ENCODE measurements around the gene RAPGEF6. TPM values are rescaled to one million over a fixed set of nuclear protein-coding genes. Genes with fewer than 3 reads are reported as not detected.

Gene RAPGEF6
- total and polyA plus RNA-seq, 2 of the 4 experiments (the other 2 are of a cell fraction), result 5.8 to 18.8 TPM

- CTCF ChIA-PET, result no interaction called here
- H3K27ac ChIP-seq (ENCODE audit: insufficient read depth, low read length), result no peak overlapping the region
- no peak; the same call in 1 of the 2 replicates for ATAC-seq (ENCODE audit: low read depth)
Measured at GRCh38 chr5:131628990-131629389, 6.0 kb downstream of the RAPGEF6 start.

More at GRCh38 chr5:131628990-131629389, 6.0 kb downstream of the RAPGEF6 start:
- Histone ChIP-seq H2BK15ac (ENCODE audit: low read depth, low read length) (no peak overlapping the region), H3K79me1 (ENCODE audit: low read depth in 1 of 2, low read length in 2 of 2) (peaks cover 10 to 69% of the 10 kb centered on the region in 2 experiments), H3K23ac (ENCODE audit: low read depth, low read length) (no peak overlapping the region; the same call in 1 of the 2 replicates), H2AK9ac (replicated peaks; ENCODE audit: low read depth, low read length, poor library complexity) (no peak overlapping the region), H4K20me1 (ENCODE audit: insufficient read depth, low read length) (peaks cover 13% of the 10 kb centered on the region; the same call in 1 of the 2 replicates), H3K9me3 (ENCODE audit: control insufficient read depth, insufficient read depth, low read length) (no peaks in the 10 kb centered on the region), H3K9me1 (ENCODE audit: insufficient read depth, low read length) (peaks cover 3% of the 10 kb centered on the region; the same call in 1 of the 2 replicates), H3K36me3 (ENCODE audit: control insufficient read depth, insufficient read depth, low read length) (no peaks in the 10 kb centered on the region), H3K4me1 (ENCODE audit: control insufficient read depth, insufficient read depth, low read length) (peaks cover 2% of the 10 kb centered on the region; the same call in 1 of the 2 replicates), H4K5ac (ENCODE audit: low read depth, low read length) (no peak overlapping the region), H3K14ac (replicated peaks; ENCODE audit: low read depth, low read length) (no peak overlapping the region), H2AFZ (replicated peaks; ENCODE audit: low read length, poor library complexity) (no peak overlapping the region), H3K18ac (ENCODE audit: low read depth, low read length) (no peak overlapping the region; the same call in 1 of the 2 replicates), H4K91ac (ENCODE audit: insufficient read depth, low read depth, low read length) (no peak overlapping the region), H3K56ac (ENCODE audit: extremely low read depth, insufficient read depth, low read length) (no peak overlapping the region), H4K8ac (ENCODE audit: low read depth in 2 of 2, low read length in 2 of 2) (no peak overlapping the region), H3K4me2 (ENCODE audit: low read depth, low read length) (peak overlapping the region; percentile 60; the same call in 1 of the 2 replicates), H3K9ac (ENCODE audit: low read depth, low read length) (no peak overlapping the region), H2BK120ac (ENCODE audit: low read depth, low read length) (no peak overlapping the region), H2BK5ac (ENCODE audit: low read depth, low read length, poor library complexity, severe bottlenecking) (peak overlapping the region; percentile 5), H3K4me3 (ENCODE audit: insufficient read depth, low read depth, low read length) (no peak overlapping the region), H3K4ac (ENCODE audit: low read depth, low read length) (no peak overlapping the region), H3K27me3 (ENCODE audit: control insufficient read depth, insufficient read depth, low read length) (no peaks in the 10 kb centered on the region), H2BK20ac (ENCODE audit: low read depth, low read length) (no peak overlapping the region), H2AK5ac (ENCODE audit: low read depth, low read length) (no peak overlapping the region)
- POLR2A ChIA-PET (ENCODE audit: unreplicated experiment), result no interaction called here
- WGBS, 2 experiments (ENCODE audit: extremely low coverage in 2 of 2, insufficient read length in 1 of 2), result no CpG with 5 or more reads among the region's 1 CpG
- in situ Hi-C loops (cut with MboI; ENCODE audit: low sequenced_read_pairs), result no loop called here
- intact Hi-C loops (cut with micrococcal nuclease), result no loop called here
- DNase-seq, result peak; percentile 62
- dilution Hi-C loops (cut with HindIII; ENCODE audit: low sequenced_read_pairs, unreplicated experiment), result no loop called here
- BruUV-seq (replicated peaks), result no TSS peak
- no peak for TF ChIP-seq MAFK (IDR thresholded peaks at IDR 0.05; ENCODE audit: low read depth, low read length)
- no peak for TF ChIP-seq RAD21 (IDR thresholded peaks at IDR 0.05; ENCODE audit: low read length)
- TF ChIP-seq POLR2A (IDR thresholded peaks at IDR 0.05; ENCODE audit: low read depth, low read length), result no peak
- TF ChIP-seq RCOR1 (IDR thresholded peaks at IDR 0.05; ENCODE audit: insufficient replicate concordance, low read length), result peak; percentile 77
- no peak for TF ChIP-seq CEBPB (IDR thresholded peaks at IDR 0.05; ENCODE audit: low read depth, low read length)

All from IMR-90 (cell line).